Measurements from ENCODE around the gene DBNDD1. TPM values are rescaled to one million over a fixed set of nuclear protein-coding genes. Genes with fewer than 3 reads are reported as not detected.

Gene DBNDD1
- total RNA-seq, 1 experiment from 2014 or later, result 32.3 TPM

DNA sequence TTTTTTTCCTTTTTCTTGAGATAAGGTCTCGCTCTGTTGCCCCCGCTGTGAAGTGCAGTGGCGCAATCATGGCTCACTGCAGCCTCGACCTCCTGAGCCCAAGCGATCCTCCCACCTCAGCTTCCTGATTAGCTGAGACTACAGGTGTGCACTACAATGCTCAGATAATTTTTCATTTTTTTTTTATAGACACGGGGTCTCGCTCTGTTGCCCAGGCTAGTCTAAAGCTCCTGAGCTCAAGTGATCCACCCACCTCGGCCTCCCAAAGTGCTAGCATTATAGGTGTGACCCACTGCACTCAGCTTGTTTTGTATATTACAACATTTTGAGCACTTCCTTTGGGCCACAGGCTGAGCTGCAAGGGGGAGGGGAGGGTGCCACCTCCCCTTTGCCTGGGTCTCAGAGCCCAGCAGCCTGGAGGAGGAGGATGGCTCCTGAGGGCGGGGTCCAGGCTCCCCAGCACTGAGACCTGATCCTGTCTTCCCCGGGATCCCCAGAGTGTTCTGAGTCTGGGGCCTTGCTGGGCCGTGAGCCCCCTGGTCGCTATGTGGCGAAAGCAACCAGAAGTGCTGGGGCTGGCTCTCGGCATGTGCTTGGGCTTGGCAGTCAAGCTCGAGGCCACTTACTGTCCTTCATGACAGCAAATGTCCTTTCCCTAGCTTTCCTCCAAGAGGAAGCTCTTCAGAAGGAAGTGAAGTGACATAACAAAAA, 62.6 kb downstream of the DBNDD1 start:
- in situ Hi-C loops (cut with HindIII; ENCODE audit: low pct_unique_long_range_greater_than_20kb, low sequenced_read_pairs) (no loop called here), intact Hi-C loops (cut with micrococcal nuclease; ENCODE audit: unreplicated experiment) (no loop called here)
- CTCF ChIA-PET, result no interaction called here
- TF ChIP-seq, protein P1, sequence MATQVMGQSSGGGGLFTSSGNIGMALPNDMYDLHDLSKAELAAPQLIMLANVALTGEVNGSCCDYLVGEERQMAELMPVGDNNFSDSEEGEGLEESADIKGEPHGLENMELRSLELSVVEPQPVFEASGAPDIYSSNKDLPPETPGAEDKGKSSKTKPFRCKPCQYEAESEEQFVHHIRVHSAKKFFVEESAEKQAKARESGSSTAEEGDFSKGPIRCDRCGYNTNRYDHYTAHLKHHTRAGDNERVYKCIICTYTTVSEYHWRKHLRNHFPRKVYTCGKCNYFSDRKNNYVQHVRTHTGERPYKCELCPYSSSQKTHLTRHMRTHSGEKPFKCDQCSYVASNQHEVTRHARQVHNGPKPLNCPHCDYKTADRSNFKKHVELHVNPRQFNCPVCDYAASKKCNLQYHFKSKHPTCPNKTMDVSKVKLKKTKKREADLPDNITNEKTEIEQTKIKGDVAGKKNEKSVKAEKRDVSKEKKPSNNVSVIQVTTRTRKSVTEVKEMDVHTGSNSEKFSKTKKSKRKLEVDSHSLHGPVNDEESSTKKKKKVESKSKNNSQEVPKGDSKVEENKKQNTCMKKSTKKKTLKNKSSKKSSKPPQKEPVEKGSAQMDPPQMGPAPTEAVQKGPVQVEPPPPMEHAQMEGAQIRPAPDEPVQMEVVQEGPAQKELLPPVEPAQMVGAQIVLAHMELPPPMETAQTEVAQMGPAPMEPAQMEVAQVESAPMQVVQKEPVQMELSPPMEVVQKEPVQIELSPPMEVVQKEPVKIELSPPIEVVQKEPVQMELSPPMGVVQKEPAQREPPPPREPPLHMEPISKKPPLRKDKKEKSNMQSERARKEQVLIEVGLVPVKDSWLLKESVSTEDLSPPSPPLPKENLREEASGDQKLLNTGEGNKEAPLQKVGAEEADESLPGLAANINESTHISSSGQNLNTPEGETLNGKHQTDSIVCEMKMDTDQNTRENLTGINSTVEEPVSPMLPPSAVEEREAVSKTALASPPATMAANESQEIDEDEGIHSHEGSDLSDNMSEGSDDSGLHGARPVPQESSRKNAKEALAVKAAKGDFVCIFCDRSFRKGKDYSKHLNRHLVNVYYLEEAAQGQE (IDR thresholded peaks at IDR 0.05; ENCODE audit: insufficient read depth in 1 of 2, low read depth in 2 of 2, low read length in 1 of 2), result no peak
- TF ChIP-seq, protein P2, sequence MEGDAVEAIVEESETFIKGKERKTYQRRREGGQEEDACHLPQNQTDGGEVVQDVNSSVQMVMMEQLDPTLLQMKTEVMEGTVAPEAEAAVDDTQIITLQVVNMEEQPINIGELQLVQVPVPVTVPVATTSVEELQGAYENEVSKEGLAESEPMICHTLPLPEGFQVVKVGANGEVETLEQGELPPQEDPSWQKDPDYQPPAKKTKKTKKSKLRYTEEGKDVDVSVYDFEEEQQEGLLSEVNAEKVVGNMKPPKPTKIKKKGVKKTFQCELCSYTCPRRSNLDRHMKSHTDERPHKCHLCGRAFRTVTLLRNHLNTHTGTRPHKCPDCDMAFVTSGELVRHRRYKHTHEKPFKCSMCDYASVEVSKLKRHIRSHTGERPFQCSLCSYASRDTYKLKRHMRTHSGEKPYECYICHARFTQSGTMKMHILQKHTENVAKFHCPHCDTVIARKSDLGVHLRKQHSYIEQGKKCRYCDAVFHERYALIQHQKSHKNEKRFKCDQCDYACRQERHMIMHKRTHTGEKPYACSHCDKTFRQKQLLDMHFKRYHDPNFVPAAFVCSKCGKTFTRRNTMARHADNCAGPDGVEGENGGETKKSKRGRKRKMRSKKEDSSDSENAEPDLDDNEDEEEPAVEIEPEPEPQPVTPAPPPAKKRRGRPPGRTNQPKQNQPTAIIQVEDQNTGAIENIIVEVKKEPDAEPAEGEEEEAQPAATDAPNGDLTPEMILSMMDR (IDR thresholded peaks at IDR 0.05), result no peak
- TF ChIP-seq TCF7L2 (IDR thresholded peaks at IDR 0.05; ENCODE audit: low read depth, low read length) (no peak), POLR2AphosphoS5 (IDR thresholded peaks at IDR 0.05; ENCODE audit: low read depth, low read length) (no peak), SIN3A (IDR thresholded peaks at IDR 0.05; ENCODE audit: borderline replicate concordance, insufficient read depth, low read depth, low read length) (no peak)
- DNase-seq (ENCODE audit: low read depth, low spot score), result no peak
- H3K9me3 ChIP-seq (ENCODE audit: control insufficient read depth, insufficient read depth, low read depth, low read length), result no peaks in the 10 kb centered on the region
- BruUV-seq (replicated peaks), result no TSS peak
- POLR2A ChIA-PET, result no interaction called here
- H3K27me3 ChIP-seq (ENCODE audit: control insufficient read depth, insufficient read depth, low read length), result no peaks in the 10 kb centered on the region
- ATAC-seq, result no peak
- H3K4me3 ChIP-seq (ENCODE audit: low read depth in 2 of 2, low read length in 2 of 2), result no peak overlapping the region
- no peaks in the 10 kb centered on the region for H3K4me1 ChIP-seq (ENCODE audit: control insufficient read depth, insufficient read depth, low read length)
- H3K36me3 ChIP-seq (ENCODE audit: control insufficient read depth, insufficient read depth, low read length), result no peaks in the 10 kb centered on the region
- H3K27ac ChIP-seq (ENCODE audit: low read length), result no peak overlapping the region

DNA sequence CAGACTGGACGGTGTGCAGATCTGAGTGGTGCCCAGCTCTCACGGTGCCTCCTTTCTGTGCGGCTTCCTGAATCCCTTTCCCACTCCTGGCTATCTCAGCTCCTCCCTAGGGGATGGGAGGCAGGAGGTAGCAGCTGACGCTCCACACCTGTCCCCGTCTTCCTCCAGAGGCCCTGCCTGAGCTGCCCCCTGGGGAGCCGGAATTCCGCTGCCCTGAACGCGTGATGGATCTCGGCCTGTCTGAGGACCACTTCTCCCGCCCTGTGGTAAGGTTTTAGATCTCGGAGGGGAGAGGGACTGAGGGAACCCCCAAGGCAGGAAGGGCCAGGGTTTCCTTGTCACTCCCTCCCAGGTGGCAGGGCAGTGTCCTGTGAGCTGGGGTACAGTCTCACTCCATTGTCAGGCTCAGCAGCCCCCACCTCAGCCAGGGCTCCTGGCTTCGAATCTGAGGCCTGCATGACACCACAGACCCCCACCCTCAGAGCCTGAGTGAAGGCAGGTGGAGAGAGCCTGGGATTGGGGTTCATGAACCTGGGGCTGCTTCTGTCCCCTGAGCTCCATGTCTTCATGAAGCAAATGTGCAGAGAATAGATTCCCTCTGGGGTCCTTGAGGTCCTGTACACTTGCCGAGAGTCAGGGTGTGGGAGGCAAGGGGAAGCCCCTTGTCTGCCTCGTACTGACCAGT, 64.1 kb downstream of the DBNDD1 start:
- ATAC-seq (no peak), DNase-seq (ENCODE audit: low read depth, low spot score) (no peak)
- TF ChIP-seq SIN3A (IDR thresholded peaks at IDR 0.05; ENCODE audit: borderline replicate concordance, insufficient read depth, low read depth, low read length), result no peak
- TF ChIP-seq POLR2AphosphoS5 (IDR thresholded peaks at IDR 0.05; ENCODE audit: low read depth, low read length), result no peak
- TF ChIP-seq TCF7L2 (IDR thresholded peaks at IDR 0.05; ENCODE audit: low read depth, low read length), result no peak
- TF ChIP-seq, protein P2 (IDR thresholded peaks at IDR 0.05), result no peak
- TF ChIP-seq, protein P1 (IDR thresholded peaks at IDR 0.05; ENCODE audit: insufficient read depth in 1 of 2, low read depth in 2 of 2, low read length in 1 of 2), result no peak
- intact Hi-C loops (cut with micrococcal nuclease; ENCODE audit: unreplicated experiment) (no loop called here), in situ Hi-C loops (cut with HindIII; ENCODE audit: low pct_unique_long_range_greater_than_20kb, low sequenced_read_pairs) (no loop called here)
- no peaks in the 10 kb centered on the region for H3K27me3 ChIP-seq (ENCODE audit: control insufficient read depth, insufficient read depth, low read length)
- no peaks in the 10 kb centered on the region for H3K9me3 ChIP-seq (ENCODE audit: control insufficient read depth, insufficient read depth, low read depth, low read length)
- H3K36me3 ChIP-seq (ENCODE audit: control insufficient read depth, insufficient read depth, low read length), result no peaks in the 10 kb centered on the region
- BruUV-seq (replicated peaks), result no TSS peak
- no peak overlapping the region for H3K27ac ChIP-seq (ENCODE audit: low read length)
- H3K4me1 ChIP-seq (ENCODE audit: control insufficient read depth, insufficient read depth, low read length), result no peaks in the 10 kb centered on the region
- CTCF ChIA-PET, result no interaction called here
- no peak overlapping the region for H3K4me3 ChIP-seq (ENCODE audit: low read depth in 2 of 2, low read length in 2 of 2)
- POLR2A ChIA-PET, result no interaction called here

Measured in Panc1 (cell line).